ENCODE results near the gene TRIP11.

Gene TRIP11

GRCh38 chr14:91964724-91965123 is 75.1 kb downstream of the TRIP11 start:
- H3K9ac ChIP-seq (ENCODE audit: low read length), result no peak overlapping the region
- DNase-seq, result no peak
- no peaks in the 10 kb centered on the region for H3F3A ChIP-seq (ENCODE audit: insufficient read depth, low read length)
- no peaks in the 10 kb centered on the region for H3K9me2 ChIP-seq (replicated peaks; ENCODE audit: insufficient read depth, low read length)
- H3K4me1 ChIP-seq (ENCODE audit: low read length), result no peaks in the 10 kb centered on the region
- TF ChIP-seq CTCF (IDR thresholded peaks at IDR 0.05; ENCODE audit: low read length) (no peak), EZH2 (optimal IDR thresholded peaks at IDR 0.05; ENCODE audit: low read depth, low read length) (no peak), EZH2phosphoT487 (IDR thresholded peaks at IDR 0.05; ENCODE audit: low read length) (no peak)
- H3K4me2 ChIP-seq (ENCODE audit: low read depth, low read length), result no peak overlapping the region
- H4K20me1 ChIP-seq (ENCODE audit: insufficient read depth, low read length), result no peaks in the 10 kb centered on the region
- no peaks in the 10 kb centered on the region for H3K36me3 ChIP-seq (replicated peaks; ENCODE audit: insufficient read depth, low read length)
- no peaks in the 10 kb centered on the region for H3K27me3 ChIP-seq (replicated peaks; ENCODE audit: insufficient read depth, low read length)
- H3K9me3 ChIP-seq (replicated peaks; ENCODE audit: insufficient read depth, low read length), result no peaks in the 10 kb centered on the region
- H2AFZ ChIP-seq (ENCODE audit: low read length), result no peak overlapping the region
- H3K79me2 ChIP-seq (ENCODE audit: low read length), result no peaks in the 10 kb centered on the region
- H3K4me3 ChIP-seq (ENCODE audit: low read length), result no peak overlapping the region
- no peak overlapping the region for H3K27ac ChIP-seq (ENCODE audit: low read length)

GRCh38 chr14:91964011-91964410 is 75.8 kb downstream of the TRIP11 start:
- no peak for DNase-seq
- Histone ChIP-seq H2AFZ (ENCODE audit: low read length) (no peak overlapping the region), H3K9me2 (replicated peaks; ENCODE audit: insufficient read depth, low read length) (no peaks in the 10 kb centered on the region), H3K79me2 (ENCODE audit: low read length) (no peaks in the 10 kb centered on the region), H3K9ac (ENCODE audit: low read length) (no peak overlapping the region), H3K36me3 (replicated peaks; ENCODE audit: insufficient read depth, low read length) (no peaks in the 10 kb centered on the region), H3K27ac (ENCODE audit: low read length) (no peak overlapping the region), H3K4me2 (ENCODE audit: low read depth, low read length) (no peak overlapping the region), H3K9me3 (replicated peaks; ENCODE audit: insufficient read depth, low read length) (no peaks in the 10 kb centered on the region), H3K4me3 (ENCODE audit: low read length) (no peak overlapping the region), H3K4me1 (ENCODE audit: low read length) (no peaks in the 10 kb centered on the region), H4K20me1 (ENCODE audit: insufficient read depth, low read length) (no peaks in the 10 kb centered on the region), H3F3A (ENCODE audit: insufficient read depth, low read length) (no peaks in the 10 kb centered on the region), H3K27me3 (replicated peaks; ENCODE audit: insufficient read depth, low read length) (no peaks in the 10 kb centered on the region)
- TF ChIP-seq CTCF (IDR thresholded peaks at IDR 0.05; ENCODE audit: low read length), result no peak
- no peak for TF ChIP-seq EZH2phosphoT487 (IDR thresholded peaks at IDR 0.05; ENCODE audit: low read length)
- no peak for TF ChIP-seq EZH2 (optimal IDR thresholded peaks at IDR 0.05; ENCODE audit: low read depth, low read length)

GRCh38 chr14:91963465-91963864 is 76.4 kb downstream of the TRIP11 start:
- no peaks in the 10 kb centered on the region for H4K20me1 ChIP-seq (ENCODE audit: insufficient read depth, low read length)
- H3K79me2 ChIP-seq (ENCODE audit: low read length), result no peaks in the 10 kb centered on the region
- no peak for DNase-seq
- no peaks in the 10 kb centered on the region for H3K27me3 ChIP-seq (replicated peaks; ENCODE audit: insufficient read depth, low read length)
- H3K27ac ChIP-seq (ENCODE audit: low read length), result no peak overlapping the region
- no peaks in the 10 kb centered on the region for H3K9me3 ChIP-seq (replicated peaks; ENCODE audit: insufficient read depth, low read length)
- no peak overlapping the region for H3K4me2 ChIP-seq (ENCODE audit: low read depth, low read length)
- H3K4me3 ChIP-seq (ENCODE audit: low read length), result no peak overlapping the region
- H3K36me3 ChIP-seq (replicated peaks; ENCODE audit: insufficient read depth, low read length), result no peaks in the 10 kb centered on the region
- H3K4me1 ChIP-seq (ENCODE audit: low read length), result no peaks in the 10 kb centered on the region
- TF ChIP-seq EZH2 (optimal IDR thresholded peaks at IDR 0.05; ENCODE audit: low read depth, low read length) (no peak), EZH2phosphoT487 (IDR thresholded peaks at IDR 0.05; ENCODE audit: low read length) (no peak), CTCF (IDR thresholded peaks at IDR 0.05; ENCODE audit: low read length) (no peak)
- no peak overlapping the region for H3K9ac ChIP-seq (ENCODE audit: low read length)
- H2AFZ ChIP-seq (ENCODE audit: low read length), result no peak overlapping the region
- H3K9me2 ChIP-seq (replicated peaks; ENCODE audit: insufficient read depth, low read length), result no peaks in the 10 kb centered on the region
- H3F3A ChIP-seq (ENCODE audit: insufficient read depth, low read length), result no peaks in the 10 kb centered on the region

Data from MM.1S (cell line).